ENCODE data around the gene TIAL1. TPM values are rescaled to one million over a fixed set of nuclear protein-coding genes. Genes with fewer than 3 reads are reported as not detected.
A peak's percentile ranks its signal among the peaks of the same experiment; 100 is the strongest.

The TIAL1 gene
- total RNA-seq, 2 experiments from 2014 or later, result 181 to 191 TPM

GRCh38 chr10:119526621-119527592 lies 69.9 kb downstream of the TIAL1 start:
- CTCF ChIA-PET, result interaction anchor here (1.1 kb wide), 1 partner anchor 16 kb away, joined by 3 read pairs; no protein-coding TSS in a partner anchor
- Mint-ChIP-seq H3K9me3 (ENCODE audit: low read depth) (no peaks in the 10 kb centered on the region), H3K27ac (peak overlapping the region; percentile 15), H3K4me3 (no peak overlapping the region), H3K36me3 (peaks cover 38% of the 10 kb centered on the region), H3K4me1 (peaks cover 24% of the 10 kb centered on the region), H3K27me3 (no peaks in the 10 kb centered on the region)
- DNase-seq (no peak), ATAC-seq (peak; percentile 23)

- Mint-ChIP-seq H3K9me3 (ENCODE audit: low read depth) (no peaks in the 10 kb centered on the region), H3K36me3 (peaks cover 44% of the 10 kb centered on the region), H3K27me3 (no peaks in the 10 kb centered on the region), H3K4me1 (peaks cover 19% of the 10 kb centered on the region), H3K4me3 (no peak overlapping the region), H3K27ac (no peak overlapping the region)
- DNase-seq (no peak), ATAC-seq (no peak)
- CTCF ChIA-PET, result interaction anchor here (1.1 kb wide), 1 partner anchor 17 kb away, joined by 3 read pairs; no protein-coding TSS in a partner anchor
These were observed 70.6 kb downstream of the TIAL1 start for GRCh38 chr10:119526149-119526548.

- no peaks in the 10 kb centered on the region for H3K9me3 Mint-ChIP-seq (ENCODE audit: low read depth)
- H3K36me3 Mint-ChIP-seq, result peaks cover 49% of the 10 kb centered on the region
- DNase-seq (no peak), ATAC-seq (no peak)
- no peaks in the 10 kb centered on the region for H3K27me3 Mint-ChIP-seq
- CTCF ChIA-PET, result interaction anchor here (0.8 to 1.1 kb wide), 2 partner anchors 8 to 13 kb away, joined by 3 to 4 read pairs; no protein-coding TSS in a partner anchor
- H3K4me3 Mint-ChIP-seq, result no peak overlapping the region
- no peak overlapping the region for H3K27ac Mint-ChIP-seq
- peaks cover 17% of the 10 kb centered on the region for H3K4me1 Mint-ChIP-seq
These were observed 71.6 kb downstream of the TIAL1 start for GRCh38 chr10:119525116-119525515.

- H3K36me3 Mint-ChIP-seq, result peaks cover 51% of the 10 kb centered on the region
- ATAC-seq (no peak), DNase-seq (no peak)
- no peak overlapping the region for H3K27ac Mint-ChIP-seq
- no peaks in the 10 kb centered on the region for H3K27me3 Mint-ChIP-seq
- peaks cover 19% of the 10 kb centered on the region for H3K4me1 Mint-ChIP-seq
- no peaks in the 10 kb centered on the region for H3K9me3 Mint-ChIP-seq (ENCODE audit: low read depth)
- CTCF ChIA-PET, result interaction anchor here (0.8 to 1.1 kb wide), 2 partner anchors 9 to 13 kb away, joined by 3 to 4 read pairs; no protein-coding TSS in a partner anchor
- H3K4me3 Mint-ChIP-seq, result no peak overlapping the region
These were observed 72.1 kb downstream of the TIAL1 start for GRCh38 chr10:119524720-119525070.

- Mint-ChIP-seq H3K36me3 (peaks cover 49% of the 10 kb centered on the region), H3K4me3 (no peak overlapping the region), H3K9me3 (ENCODE audit: low read depth) (no peaks in the 10 kb centered on the region), H3K27me3 (no peaks in the 10 kb centered on the region), H3K27ac (no peak overlapping the region), H3K4me1 (peaks cover 20% of the 10 kb centered on the region)
- DNase-seq (no peak), ATAC-seq (no peak)
- CTCF ChIA-PET, result interaction anchor here (0.8 to 1.1 kb wide), 2 partner anchors 9 to 12 kb away, joined by 3 to 4 read pairs; no protein-coding TSS in a partner anchor
These were observed 72.7 kb downstream of the TIAL1 start for GRCh38 chr10:119523895-119524719.

Other genes with a start within 250 kb of the TIAL1 start
- gene RGS10, start 54.2 kb downstream of the TIAL1 start, total RNA-seq, result 100 to 1,000 TPM; 103 to 113 TPM
- gene BAG3, start 54.4 kb upstream of the TIAL1 start, total RNA-seq, result 10 to 100 TPM; 12.7 to 13.0 TPM
- 10 to 100 TPM; 17.4 to 32.0 TPM for gene INPP5F, start 129.1 kb upstream of the TIAL1 start, total RNA-seq